Measurements from ENCODE around the gene SPOCK2. TPM values are rescaled to one million over a fixed set of nuclear protein-coding genes. Genes with fewer than 3 reads are reported as not detected.

Gene SPOCK2
- polyA plus RNA-seq, 1 donor (not counting 4 experiments of a cell fraction or from before 2014, with no cell fraction given): 0.14 TPM

- peaks cover 18% of the 10 kb centered on the region for H3K4me1 ChIP-seq (ENCODE audit: control insufficient read depth, extremely low read depth, insufficient read depth, low read length)
Observed at GRCh38 chr10:72094574-72094973, 6.2 kb upstream of the SPOCK2 start.

DNA sequence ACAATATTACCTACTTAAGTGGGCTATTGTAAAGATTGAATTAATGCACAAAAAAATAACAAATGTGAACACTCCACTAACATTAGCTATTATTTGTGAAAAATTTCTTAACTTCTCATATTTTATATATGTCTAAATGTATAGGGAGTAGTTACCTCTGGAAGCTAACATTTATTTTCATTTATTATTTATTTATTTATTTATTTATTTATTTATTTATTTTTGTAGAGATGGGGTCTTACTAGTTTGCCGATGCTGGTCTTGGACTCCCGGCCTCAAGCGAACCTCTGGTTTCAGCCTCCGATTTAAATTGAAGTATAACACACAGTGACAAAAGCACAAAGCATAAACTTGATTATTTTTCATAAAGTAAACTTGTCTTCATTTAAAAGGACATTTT is 5.1 kb upstream of the SPOCK2 start:
- no peak for DNase-seq (ENCODE audit: low read depth, low spot score)
- Histone ChIP-seq H3K79me2 (ENCODE audit: control insufficient read depth, insufficient read depth, low read length) (no peaks in the 10 kb centered on the region), H3K9me1 (ENCODE audit: control insufficient read depth, extremely low read depth, insufficient read depth, low read length) (no peaks in the 10 kb centered on the region), H2AFZ (ENCODE audit: control insufficient read depth, low read length) (no peak overlapping the region), H3K9ac (ENCODE audit: control insufficient read depth, extremely low read depth, insufficient read depth, low read length) (no peak overlapping the region), H3K9me3 (ENCODE audit: control insufficient read depth, low read depth, low read length) (no peaks in the 10 kb centered on the region), H3K4me2 (ENCODE audit: control insufficient read depth, extremely low read depth, insufficient read depth, low read depth, low read length) (no peak overlapping the region), H3K36me3 (ENCODE audit: control insufficient read depth in 2 of 2, extremely low read depth in 1 of 2, insufficient read depth in 2 of 2, low read length in 2 of 2) (peaks cover 2 to 3% of the 10 kb centered on the region in 2 experiments), H3K27ac (ENCODE audit: control insufficient read depth, insufficient read depth, low read length) (no peak overlapping the region), H3K4me3 (ENCODE audit: control insufficient read depth in 2 of 3, extremely low read depth in 1 of 3, insufficient read depth in 2 of 3, low read depth in 1 of 3, low read length in 3 of 3) (no peak overlapping the region), H4K20me1 (ENCODE audit: control insufficient read depth, extremely low read depth, insufficient read depth, low read length) (no peaks in the 10 kb centered on the region), H3K27me3 (ENCODE audit: control insufficient read depth, extremely low read depth, insufficient read depth, low read length) (peaks cover 6% of the 10 kb centered on the region), H3K4me1 (ENCODE audit: control insufficient read depth, extremely low read depth, insufficient read depth, low read length) (peaks cover 14% of the 10 kb centered on the region)
- dilution Hi-C loops (cut with MboI; ENCODE audit: extremely low pct_ligation_motif_present, low sequenced_read_pairs): no loop called here
- no peak for TF ChIP-seq CTCF (optimal IDR thresholded peaks at IDR 0.05 in 1 of 3, IDR thresholded peaks at IDR 0.05 in 1 of 3, conservative IDR thresholded peaks at IDR 0.05 in 1 of 3; ENCODE audit: extremely low read depth in 1 of 3, insufficient read depth in 2 of 3, low read length in 3 of 3)
- no peak for TF ChIP-seq EZH2 (IDR thresholded peaks at IDR 0.05; ENCODE audit: low read length)
- FAIRE-seq: no peak

More at GRCh38 chr10:72094574-72094973, 6.2 kb upstream of the SPOCK2 start:
- DNase-seq (ENCODE audit: low read depth, low spot score) (no peak), FAIRE-seq (no peak)
- dilution Hi-C loops (cut with MboI; ENCODE audit: extremely low pct_ligation_motif_present, low sequenced_read_pairs): no loop called here
- Histone ChIP-seq H3K9ac (ENCODE audit: control insufficient read depth, extremely low read depth, insufficient read depth, low read length) (no peak overlapping the region), H3K36me3 (ENCODE audit: control insufficient read depth in 2 of 2, extremely low read depth in 1 of 2, insufficient read depth in 2 of 2, low read length in 2 of 2) (peaks cover 2 to 5% of the 10 kb centered on the region in 2 experiments), H3K79me2 (ENCODE audit: control insufficient read depth, insufficient read depth, low read length) (no peaks in the 10 kb centered on the region), H3K27ac (ENCODE audit: control insufficient read depth, insufficient read depth, low read length) (no peak overlapping the region), H4K20me1 (ENCODE audit: control insufficient read depth, extremely low read depth, insufficient read depth, low read length) (no peaks in the 10 kb centered on the region), H3K9me3 (ENCODE audit: control insufficient read depth, low read depth, low read length) (no peaks in the 10 kb centered on the region), H2AFZ (ENCODE audit: control insufficient read depth, low read length) (no peak overlapping the region), H3K4me3 (ENCODE audit: control insufficient read depth in 2 of 3, extremely low read depth in 1 of 3, insufficient read depth in 2 of 3, low read depth in 1 of 3, low read length in 3 of 3) (no peak overlapping the region), H3K27me3 (ENCODE audit: control insufficient read depth, extremely low read depth, insufficient read depth, low read length) (no peaks in the 10 kb centered on the region), H3K9me1 (ENCODE audit: control insufficient read depth, extremely low read depth, insufficient read depth, low read length) (no peaks in the 10 kb centered on the region), H3K4me2 (ENCODE audit: control insufficient read depth, extremely low read depth, insufficient read depth, low read depth, low read length) (no peak overlapping the region)
- TF ChIP-seq EZH2 (IDR thresholded peaks at IDR 0.05; ENCODE audit: low read length): no peak

DNA sequence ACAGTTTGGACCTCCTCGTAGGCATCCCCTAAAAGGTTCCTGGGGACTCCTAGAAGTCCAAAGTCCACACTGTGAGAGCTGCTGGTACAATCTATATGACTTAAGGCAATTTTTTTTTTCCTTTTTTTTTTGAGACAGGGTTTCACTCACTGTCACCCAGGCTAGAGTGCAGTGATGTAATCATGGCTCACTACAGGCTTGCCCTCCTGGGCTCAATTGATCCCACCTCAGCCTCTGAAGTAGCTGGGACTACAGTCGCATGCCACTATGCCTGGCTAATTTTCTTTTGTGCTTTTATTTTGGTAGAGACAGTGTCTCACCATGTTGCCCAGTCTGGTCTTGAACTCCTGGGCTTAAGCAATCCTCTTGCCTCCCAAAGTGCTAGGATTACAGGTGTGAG is 4.6 kb upstream of the SPOCK2 start:
- Histone ChIP-seq H3K79me2 (ENCODE audit: control insufficient read depth, insufficient read depth, low read length) (no peaks in the 10 kb centered on the region), H2AFZ (ENCODE audit: control insufficient read depth, low read length) (no peak overlapping the region), H4K20me1 (ENCODE audit: control insufficient read depth, extremely low read depth, insufficient read depth, low read length) (no peaks in the 10 kb centered on the region), H3K36me3 (ENCODE audit: control insufficient read depth in 2 of 2, extremely low read depth in 1 of 2, insufficient read depth in 2 of 2, low read length in 2 of 2) (peaks cover 2 to 3% of the 10 kb centered on the region in 2 experiments), H3K4me2 (ENCODE audit: control insufficient read depth, extremely low read depth, insufficient read depth, low read depth, low read length) (no peak overlapping the region), H3K27ac (ENCODE audit: control insufficient read depth, insufficient read depth, low read length) (no peak overlapping the region), H3K27me3 (ENCODE audit: control insufficient read depth, extremely low read depth, insufficient read depth, low read length) (peaks cover 11% of the 10 kb centered on the region), H3K9me3 (ENCODE audit: control insufficient read depth, low read depth, low read length) (no peaks in the 10 kb centered on the region), H3K4me3 (ENCODE audit: control insufficient read depth in 2 of 3, extremely low read depth in 1 of 3, insufficient read depth in 2 of 3, low read depth in 1 of 3, low read length in 3 of 3) (no peak overlapping the region), H3K9me1 (ENCODE audit: control insufficient read depth, extremely low read depth, insufficient read depth, low read length) (no peaks in the 10 kb centered on the region), H3K9ac (ENCODE audit: control insufficient read depth, extremely low read depth, insufficient read depth, low read length) (no peak overlapping the region), H3K4me1 (ENCODE audit: control insufficient read depth, extremely low read depth, insufficient read depth, low read length) (peaks cover 14% of the 10 kb centered on the region)
- FAIRE-seq (no peak), DNase-seq (ENCODE audit: low read depth, low spot score) (no peak)
- dilution Hi-C loops (cut with MboI; ENCODE audit: extremely low pct_ligation_motif_present, low sequenced_read_pairs): no loop called here
- TF ChIP-seq CTCF (optimal IDR thresholded peaks at IDR 0.05 in 1 of 3, IDR thresholded peaks at IDR 0.05 in 1 of 3, conservative IDR thresholded peaks at IDR 0.05 in 1 of 3; ENCODE audit: extremely low read depth in 1 of 3, insufficient read depth in 2 of 3, low read length in 3 of 3) (no peak), EZH2 (IDR thresholded peaks at IDR 0.05; ENCODE audit: low read length) (no peak)
